GM19328 (cell line): ENCODE measurements around the gene NALCN.

ENCODE experiments used
- ATAC-seq: cut with Tn5 transposase; IDR thresholded peaks from one replicate; pipeline ENCODE4 v1.9.1; 2021; ENCODE audit warnings: mild to moderate bottlenecking, moderate library complexity; ENCODE audit not compliant: unreplicated experiment

NALCN gene

GRCh38 chr13:101416181-101417042, at the start of gene NALCN:
NALCN (minus strand) TSS chr13:101416508; CDS start chr13:101399126, 17,382 bp downstream.
- no peak for ATAC-seq

GRCh38 chr13:101465877-101466276, 49.6 kb upstream of the NALCN start:
- no peak for ATAC-seq

- ATAC-seq: no peak
Observed at GRCh38 chr13:101457176-101457575, 40.9 kb upstream of the NALCN start.

- no peak for ATAC-seq
Observed at GRCh38 chr13:101455863-101456262, 39.6 kb upstream of the NALCN start.

GRCh38 chr13:101454767-101455166, 38.5 kb upstream of the NALCN start:
- ATAC-seq: no peak

GRCh38 chr13:101453784-101454201, 37.5 kb upstream of the NALCN start:
- no peak for ATAC-seq

- peak; percentile 70 for ATAC-seq
Observed at GRCh38 chr13:101452519-101453485, 36.5 kb upstream of the NALCN start, which contains the start of gene ITGBL1. ITGBL1 (plus strand) TSS chr13:101452675; CDS start chr13:101452834, 159 bp downstream.

- ATAC-seq: no peak
Observed at GRCh38 chr13:101451641-101452040, 35.3 kb upstream of the NALCN start.

GRCh38 chr13:101450749-101451130, 34.4 kb upstream of the NALCN start:
- ATAC-seq: no peak

GRCh38 chr13:101449790-101450748, 33.8 kb upstream of the NALCN start:
- ATAC-seq: no peak

- no peak for ATAC-seq
Observed at GRCh38 chr13:101447852-101448251, 31.5 kb upstream of the NALCN start.

GRCh38 chr13:101434486-101434885, 18.2 kb upstream of the NALCN start:
- no peak for ATAC-seq

GRCh38 chr13:101433895-101434294, 17.6 kb upstream of the NALCN start:
- ATAC-seq: no peak

GRCh38 chr13:101429733-101430132, 13.4 kb upstream of the NALCN start:
- ATAC-seq: no peak

- no peak for ATAC-seq
Observed at GRCh38 chr13:101425623-101426022, 9.3 kb upstream of the NALCN start.

- ATAC-seq: no peak
Observed at GRCh38 chr13:101425156-101425471, 8.8 kb upstream of the NALCN start.

- no peak for ATAC-seq
Observed at GRCh38 chr13:101424381-101425155, 8.3 kb upstream of the NALCN start.

- ATAC-seq: no peak
Observed at GRCh38 chr13:101423872-101424271, 7.6 kb upstream of the NALCN start.

- no peak for ATAC-seq
Observed at GRCh38 chr13:101417501-101417900, 1.2 kb upstream of the NALCN start.

GRCh38 chr13:101417043-101417406, 717 bp upstream of the NALCN start:
- ATAC-seq: no peak
